GM19239 (cell line): ENCODE measurements around the gene ABCA13.

ENCODE experiments used
- DNase-seq: peaks from one replicate; pipeline ENCODE4 v3.0.0; 2011; ENCODE audit warnings: low spot score; ENCODE audit not compliant: insufficient read length
- FAIRE-seq: peaks from 2 replicates; lab custom pipeline; 2011; peaks lifted over from hg19 to GRCh38; lab: Jason Lieb, UNC

Gene ABCA13

DNA sequence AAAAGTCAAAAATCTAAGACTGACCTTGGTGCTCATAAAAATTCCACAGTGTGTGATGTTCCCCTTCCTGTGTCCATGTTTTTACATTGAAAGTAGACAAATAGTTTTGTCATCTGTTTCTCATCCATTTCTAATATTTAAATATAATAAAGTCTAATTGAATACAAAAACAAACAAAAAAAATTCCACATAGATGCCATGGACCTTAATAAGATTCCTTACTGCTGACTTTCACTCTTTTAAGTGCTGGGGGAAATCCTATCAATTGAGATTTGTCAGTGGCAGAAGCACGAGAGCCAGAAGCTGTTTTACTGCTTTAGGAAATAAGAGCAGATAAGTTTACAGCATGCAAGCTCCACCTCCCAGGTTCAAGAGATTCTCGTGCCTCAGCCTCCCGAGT, 310.0 kb downstream of the ABCA13 start:
- FAIRE-seq, result no peak

DNA sequence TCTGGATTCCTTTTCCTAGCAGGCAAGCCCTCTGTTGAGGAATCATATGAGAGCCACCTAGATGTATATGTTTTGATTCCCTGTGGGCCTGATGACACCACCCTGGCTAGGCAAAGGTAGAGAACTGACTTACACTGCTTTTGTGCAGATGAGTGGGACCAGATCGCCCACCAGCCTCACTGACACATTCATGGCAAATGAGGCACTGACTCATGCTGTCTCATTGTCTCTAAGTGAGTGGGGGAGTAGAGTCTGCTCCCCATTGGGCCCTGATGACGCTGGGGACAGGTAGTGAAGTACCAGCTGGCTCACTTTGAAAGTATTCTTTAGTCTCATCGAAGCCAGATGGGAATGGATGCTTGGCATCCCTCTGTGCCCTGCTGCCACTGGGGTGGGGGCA, 326.3 kb downstream of the ABCA13 start:
- no peak for DNase-seq
- no peak for FAIRE-seq

More for the DNA sequence above, 310.0 kb downstream of the ABCA13 start:
- no peak for DNase-seq

DNA sequence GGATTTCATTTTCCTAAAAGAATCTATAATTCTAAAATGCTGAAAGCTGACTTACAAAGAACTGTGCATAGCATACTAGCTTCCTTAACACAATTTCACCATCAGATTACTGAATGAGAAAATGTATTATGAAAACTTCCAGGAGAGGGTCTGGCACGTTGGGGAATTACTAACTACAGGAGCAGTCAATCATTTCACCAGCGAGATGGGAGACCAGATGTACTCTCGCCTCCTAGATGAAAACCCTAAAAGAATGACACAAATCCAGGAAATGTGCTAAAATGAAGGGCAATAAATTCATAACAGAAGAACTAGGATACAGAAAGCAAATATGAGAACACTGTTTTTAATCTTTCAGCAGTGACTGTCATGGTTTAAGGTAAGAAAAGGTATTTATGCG, 330.8 kb downstream of the ABCA13 start:
- FAIRE-seq (no peak), DNase-seq (no peak)

DNA sequence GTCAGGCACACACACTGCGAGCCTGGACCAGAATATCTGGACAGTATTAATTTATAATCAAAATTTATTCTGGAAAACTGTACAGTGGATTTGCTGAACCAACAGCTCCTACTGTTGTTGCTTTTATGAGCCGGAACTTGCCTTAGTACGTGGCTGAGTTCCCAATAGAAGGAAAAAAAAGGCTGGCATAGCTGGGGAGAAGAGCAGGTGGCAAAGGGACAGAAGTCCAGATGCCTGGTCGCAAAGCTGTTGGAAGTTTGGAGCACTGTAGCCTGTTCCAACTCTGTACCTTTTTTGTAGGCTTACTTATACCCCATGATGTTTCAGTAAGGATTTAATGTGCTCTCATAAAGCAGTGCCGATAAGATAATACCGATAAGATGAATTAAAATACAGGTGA, 333.8 kb downstream of the ABCA13 start:
- FAIRE-seq, result no peak
- no peak for DNase-seq

DNA sequence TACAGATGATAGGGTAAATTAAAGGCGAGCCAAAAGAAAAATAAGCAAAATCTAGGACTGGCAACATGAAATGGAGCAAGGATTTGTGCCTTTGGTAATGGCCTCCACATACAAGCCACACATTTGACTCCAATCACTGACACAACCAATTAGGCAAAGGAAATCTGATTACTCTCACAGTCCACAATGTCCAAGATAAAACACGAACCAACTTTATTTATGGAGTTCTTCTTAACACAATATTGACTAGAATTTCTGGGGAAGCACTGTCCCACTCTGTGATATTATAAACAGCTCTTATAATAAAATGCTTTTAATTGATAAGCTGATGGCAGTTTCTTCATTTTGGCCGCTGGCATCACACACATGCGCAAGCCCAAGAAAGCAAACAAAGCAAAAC, 334.2 kb downstream of the ABCA13 start:
- DNase-seq, result no peak
- FAIRE-seq, result no peak

DNA sequence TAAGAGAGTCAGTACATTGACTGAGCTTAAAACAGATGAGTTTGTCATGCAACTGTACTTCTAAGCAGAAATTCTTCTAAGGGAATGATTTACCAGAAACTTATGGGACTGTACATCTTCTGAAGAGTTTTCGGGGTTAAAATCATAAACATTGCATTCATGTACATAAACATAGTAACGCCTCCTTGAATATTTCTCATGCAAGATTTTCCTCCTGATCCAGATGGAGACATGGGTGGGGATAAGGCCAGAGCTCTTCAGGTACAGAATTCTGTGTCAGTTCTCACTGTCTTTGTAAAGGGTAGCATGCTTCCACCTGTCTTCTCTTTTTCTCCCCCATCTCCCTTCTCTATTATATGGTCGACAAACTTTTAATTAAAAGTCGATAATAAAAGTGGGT, 335.3 kb downstream of the ABCA13 start:
- DNase-seq, result no peak
- FAIRE-seq, result no peak

DNA sequence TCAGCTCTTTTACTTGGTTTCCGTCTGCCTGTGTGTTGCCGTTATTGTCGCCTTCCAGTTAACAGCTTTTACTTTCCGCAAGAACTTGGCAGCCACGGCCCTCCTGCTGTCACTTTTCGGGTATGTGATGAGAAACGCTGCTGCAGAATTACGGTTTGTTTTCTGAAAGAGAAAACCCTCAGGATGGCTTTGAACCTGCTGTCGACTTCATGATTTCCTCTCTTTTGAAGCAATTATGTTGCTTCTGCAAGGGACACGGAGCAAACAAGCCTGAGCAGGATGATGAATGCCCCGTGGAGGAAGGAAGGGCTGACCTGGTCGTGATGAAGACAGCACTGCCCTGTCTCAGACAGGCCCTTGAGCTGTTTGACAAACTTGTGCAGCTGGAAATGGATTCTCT, 339.8 kb downstream of the ABCA13 start:
- DNase-seq (no peak), FAIRE-seq (no peak)

DNA sequence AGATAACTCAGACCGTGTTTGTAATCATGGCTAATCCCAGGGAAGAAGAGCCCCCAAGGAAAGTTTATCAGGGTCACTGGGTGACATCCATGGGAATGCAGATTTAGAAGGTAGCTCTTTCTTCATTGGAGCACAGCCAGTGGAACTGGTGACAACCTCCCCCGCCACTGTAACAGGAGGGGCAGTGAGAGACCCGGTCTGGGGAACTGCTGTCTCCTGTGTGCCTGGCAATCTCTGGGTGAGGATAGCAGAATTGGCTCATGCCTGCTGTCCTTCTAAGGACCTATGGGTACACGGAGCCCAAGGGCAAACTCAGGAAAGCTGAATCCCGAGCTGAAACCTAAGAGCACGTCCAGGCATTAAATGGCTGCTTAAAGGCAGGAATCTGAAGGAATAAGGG, 341.6 kb downstream of the ABCA13 start:
- FAIRE-seq, result no peak
- no peak for DNase-seq

DNA sequence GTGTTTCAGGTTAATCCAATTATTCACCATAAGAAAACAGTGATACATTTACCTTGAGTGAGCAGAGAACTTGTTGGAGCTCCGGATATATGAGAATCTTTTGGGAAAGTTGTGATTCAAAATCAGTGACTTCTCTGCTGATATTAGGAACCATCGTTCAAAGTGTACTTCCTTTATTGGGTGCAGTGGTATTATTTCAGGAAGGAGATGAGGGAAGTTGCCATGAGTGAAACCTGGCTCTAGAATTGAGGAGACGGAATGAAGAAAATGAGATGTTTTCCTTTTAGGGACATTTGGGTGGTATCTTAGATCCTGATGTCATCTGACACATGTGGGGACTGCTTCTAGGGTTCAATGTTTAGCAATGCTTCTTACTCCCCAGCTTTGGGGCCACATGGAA, 343.9 kb downstream of the ABCA13 start:
- no peak for DNase-seq
- FAIRE-seq, result no peak

DNA sequence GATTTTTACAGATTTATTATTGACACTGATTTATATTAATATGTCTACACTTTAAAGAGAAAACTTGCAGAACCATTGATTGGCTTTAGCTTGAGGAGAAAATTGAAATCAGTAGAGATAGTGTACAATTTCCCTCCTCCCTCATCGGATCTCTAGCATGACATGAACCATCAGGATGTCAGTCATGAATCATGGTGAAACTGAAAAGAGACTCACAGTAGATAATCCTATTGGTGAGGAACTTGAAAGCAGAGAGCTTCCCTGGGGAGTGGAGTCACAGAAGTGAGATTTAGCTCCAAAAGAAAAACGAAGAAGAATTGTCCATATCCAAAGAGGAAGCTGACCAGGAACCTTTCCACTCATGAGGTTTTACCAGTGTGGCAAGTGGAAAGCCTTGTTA, 346.8 kb downstream of the ABCA13 start:
- no peak for DNase-seq
- FAIRE-seq, result no peak

DNA sequence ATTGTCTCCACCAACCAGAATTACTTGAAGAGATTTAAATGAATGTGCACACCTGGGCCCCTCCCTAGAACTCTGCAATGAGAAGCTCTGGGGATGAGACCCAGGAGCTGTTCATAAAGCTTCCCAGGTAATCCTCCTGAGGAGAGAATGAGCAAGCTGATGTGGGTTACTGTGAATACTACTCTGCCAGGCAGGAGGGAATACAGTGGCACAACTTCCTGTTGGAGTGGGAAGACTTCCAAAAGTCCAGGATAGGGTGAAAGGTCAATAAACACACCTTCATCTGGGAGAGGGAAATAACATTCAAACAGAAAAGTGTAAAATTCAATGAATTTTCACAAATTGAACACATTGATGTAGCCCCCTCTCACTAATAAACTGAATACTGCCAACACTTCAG, 351.4 kb downstream of the ABCA13 start:
- DNase-seq (no peak), FAIRE-seq (no peak)

DNA sequence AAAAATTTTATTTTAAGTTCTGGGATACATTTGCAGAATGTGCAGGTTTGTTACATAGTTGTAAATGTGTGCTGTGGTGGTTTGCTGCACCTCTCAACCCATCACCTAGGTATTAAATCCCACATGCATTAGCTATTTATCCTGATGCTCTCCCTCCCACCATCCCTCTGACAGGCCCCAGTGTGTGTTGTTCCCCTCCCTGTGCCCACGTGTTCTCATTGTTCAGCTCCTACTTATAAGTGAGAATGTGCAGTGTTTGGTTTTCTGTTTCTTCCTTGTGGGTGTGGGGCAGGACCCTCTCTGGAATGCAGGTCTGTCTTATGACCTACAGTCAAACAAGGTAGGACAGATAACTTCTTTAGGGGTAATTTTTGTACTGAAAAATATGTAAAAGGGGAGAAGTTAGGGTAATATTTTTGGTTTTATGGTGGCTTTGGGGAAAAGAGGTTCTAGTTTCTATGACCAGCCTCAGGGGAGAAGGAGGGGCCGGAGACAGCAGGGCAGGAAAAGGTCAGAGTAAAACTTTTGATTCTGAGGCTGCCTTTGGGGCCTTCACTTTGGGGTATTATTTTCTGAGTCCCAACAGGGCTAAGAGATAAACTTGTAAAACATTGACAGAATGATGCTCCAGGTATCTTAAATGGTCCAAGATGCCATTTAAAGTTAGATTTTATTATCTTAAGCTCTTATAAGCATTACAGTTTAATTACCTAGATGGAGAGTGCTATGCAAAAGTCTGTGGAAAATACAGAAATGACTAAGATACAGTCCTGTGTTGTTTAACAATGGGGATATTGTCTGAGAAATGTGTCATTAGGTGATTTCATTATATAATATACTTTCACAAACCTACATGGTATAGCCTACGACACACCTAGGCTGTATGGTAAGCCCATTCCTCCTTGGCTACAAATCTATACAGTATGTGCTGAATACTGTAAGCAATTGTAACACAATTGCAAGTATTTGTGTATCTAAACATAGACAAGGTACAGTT, 354.8 kb downstream of the ABCA13 start:
- DNase-seq (no peak), FAIRE-seq (no peak)

DNA sequence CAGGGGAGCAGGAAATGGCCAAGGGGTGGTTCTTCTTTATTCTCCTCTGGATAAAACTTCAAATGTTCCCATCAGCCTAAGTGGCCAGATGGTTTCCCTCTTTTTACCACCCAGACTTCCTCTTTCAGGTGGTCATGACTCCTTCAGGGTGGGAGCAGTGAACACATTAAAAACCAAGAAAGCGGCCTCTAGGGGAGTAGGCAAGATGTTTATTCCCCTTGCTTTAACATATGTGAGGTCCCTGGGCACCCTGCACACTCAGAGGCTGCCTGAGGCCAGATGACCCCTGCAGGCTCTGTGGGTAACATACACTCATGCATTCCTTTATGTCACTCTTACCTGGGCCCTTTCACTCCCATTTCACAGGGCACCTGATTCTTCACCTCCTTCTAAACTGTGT, 357.4 kb downstream of the ABCA13 start:
- FAIRE-seq (no peak), DNase-seq (no peak)

DNA sequence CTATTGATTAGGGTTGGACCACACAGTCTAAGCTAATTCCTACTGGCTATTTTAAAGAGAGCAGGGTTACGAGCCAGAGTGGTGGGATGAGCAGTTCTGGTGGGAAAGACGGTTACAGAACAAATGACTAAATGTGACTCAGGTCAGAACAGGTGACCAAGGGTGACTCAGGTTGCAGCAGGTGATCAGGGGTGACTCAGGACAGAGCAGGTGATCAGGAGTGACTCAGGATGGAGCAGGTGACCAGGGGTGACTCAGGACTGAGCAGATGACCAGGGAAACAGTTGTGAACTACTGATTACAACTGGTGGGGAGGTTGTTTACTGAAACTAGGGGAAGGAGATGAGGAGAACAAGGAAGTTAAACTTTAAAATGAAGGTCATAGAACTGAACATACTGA, 366.3 kb downstream of the ABCA13 start:
- FAIRE-seq (no peak), DNase-seq (no peak)

DNA sequence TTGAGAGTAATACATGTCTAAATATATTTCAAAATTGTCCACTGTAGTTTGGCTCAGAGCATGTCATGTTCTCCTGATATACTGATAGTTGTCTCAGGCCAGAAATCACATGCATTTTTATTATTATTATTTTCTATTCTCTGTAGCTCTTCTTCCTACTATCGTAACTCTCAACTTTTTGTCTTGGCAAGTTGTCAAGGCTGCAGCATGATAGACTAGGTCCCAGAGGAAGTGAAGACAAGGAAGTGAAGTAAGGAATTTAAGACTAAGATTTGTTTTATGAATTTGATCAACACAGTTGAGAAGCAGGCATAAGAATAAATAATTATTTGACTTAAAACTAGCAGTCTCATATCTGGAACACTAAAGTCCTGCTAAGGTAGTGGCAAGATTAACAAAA, 369.5 kb downstream of the ABCA13 start:
- FAIRE-seq (no peak), DNase-seq (no peak)

DNA sequence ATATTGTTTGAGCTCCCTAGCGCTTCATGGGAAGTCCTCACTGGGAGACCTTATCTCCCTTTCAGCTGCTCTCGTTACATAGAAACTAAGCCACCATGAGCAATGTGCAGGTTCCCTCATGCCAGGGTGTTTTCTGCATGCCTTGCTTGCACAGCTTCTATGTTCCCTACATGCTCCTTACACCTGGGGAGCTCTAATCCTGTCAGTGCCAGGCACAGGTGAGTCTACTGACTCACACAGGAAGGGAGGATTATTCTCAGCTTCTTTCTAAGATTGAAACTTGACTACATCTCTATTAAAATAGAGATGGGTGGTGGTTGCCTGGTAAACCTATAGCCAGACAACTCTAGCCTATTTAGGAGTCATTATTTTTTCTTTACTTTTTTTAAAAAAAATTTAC, 377.4 kb downstream of the ABCA13 start:
- FAIRE-seq, result no peak
- DNase-seq, result no peak

DNA sequence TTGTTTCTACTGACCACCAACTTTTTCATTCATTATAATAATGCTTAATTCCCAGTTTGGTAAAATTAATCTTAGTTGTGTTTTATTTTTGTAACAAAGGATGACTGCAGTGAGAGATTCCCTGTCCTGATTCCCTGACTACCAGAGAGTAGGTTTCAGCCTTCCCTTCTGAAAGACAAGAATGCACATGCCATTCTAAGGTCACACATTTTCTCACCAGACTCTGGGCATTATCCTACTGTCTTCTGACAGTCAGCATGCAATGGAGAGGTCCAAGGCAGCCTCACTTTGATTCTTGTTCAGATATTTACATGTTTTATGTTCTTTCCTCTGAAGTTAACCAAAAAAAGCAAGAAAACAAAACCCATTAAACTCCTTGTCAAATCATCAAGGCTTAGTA, 380.4 kb downstream of the ABCA13 start:
- DNase-seq, result no peak
- FAIRE-seq, result no peak

DNA sequence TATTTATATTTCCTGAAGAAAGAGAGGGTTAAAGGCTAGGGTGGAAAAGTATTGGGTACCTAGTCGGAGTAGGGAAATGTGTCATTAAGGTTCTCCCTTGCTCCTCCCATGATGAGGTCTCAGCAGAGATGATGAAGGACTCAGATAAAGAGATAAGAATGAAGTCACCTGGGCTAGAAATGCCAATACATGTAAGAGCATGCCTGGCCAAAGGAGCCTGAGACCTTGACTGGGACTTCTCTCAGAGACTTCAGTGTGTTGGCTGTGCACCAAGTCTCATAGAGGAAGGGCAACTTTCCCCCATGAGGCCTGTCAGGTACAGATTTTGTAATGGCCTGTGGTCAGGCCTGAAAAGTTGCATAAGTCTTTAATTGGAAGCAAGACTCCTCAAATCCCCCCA, 392.1 kb downstream of the ABCA13 start:
- FAIRE-seq (no peak), DNase-seq (no peak)

DNA sequence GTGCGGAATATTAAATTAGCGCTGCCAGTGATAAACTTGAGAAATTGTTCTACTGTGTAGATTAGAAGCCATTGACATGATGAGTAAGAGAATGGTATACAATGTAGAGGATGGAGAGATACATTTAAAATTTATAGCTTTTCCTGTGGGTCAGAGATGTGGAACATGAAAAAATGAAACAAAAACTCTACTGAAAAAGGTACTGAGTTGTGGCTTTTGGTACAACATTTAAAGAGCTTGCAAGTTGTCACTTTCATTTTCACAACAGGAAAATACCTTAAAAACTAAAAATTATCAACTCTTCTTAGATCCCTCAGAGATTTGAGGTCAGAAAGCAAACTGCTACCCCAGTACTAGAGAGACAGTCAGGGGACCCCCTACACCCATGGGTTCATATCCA, 404.3 kb downstream of the ABCA13 start:
- FAIRE-seq, result no peak

DNA sequence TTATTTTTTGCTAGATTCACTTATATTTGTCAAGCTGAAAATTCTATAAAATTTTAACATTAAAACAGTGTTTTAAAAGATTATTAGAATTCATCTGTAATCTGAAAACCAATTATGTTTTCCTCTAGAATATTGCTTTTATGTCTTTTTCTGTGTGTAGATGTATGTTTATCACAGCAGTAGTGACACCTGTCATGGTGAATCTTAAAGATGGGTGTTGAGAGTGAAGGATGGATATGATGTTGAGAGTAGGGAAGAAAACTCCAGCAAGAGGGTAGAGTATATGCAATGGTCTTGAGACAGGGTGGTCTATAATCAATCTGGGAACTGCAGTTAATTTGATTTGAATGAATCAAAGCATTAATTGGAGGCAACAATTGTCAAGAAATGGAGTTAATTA, 416.2 kb downstream of the ABCA13 start:
- DNase-seq (no peak), FAIRE-seq (no peak)

More for the DNA sequence above, 404.3 kb downstream of the ABCA13 start:
- no peak for DNase-seq

DNA sequence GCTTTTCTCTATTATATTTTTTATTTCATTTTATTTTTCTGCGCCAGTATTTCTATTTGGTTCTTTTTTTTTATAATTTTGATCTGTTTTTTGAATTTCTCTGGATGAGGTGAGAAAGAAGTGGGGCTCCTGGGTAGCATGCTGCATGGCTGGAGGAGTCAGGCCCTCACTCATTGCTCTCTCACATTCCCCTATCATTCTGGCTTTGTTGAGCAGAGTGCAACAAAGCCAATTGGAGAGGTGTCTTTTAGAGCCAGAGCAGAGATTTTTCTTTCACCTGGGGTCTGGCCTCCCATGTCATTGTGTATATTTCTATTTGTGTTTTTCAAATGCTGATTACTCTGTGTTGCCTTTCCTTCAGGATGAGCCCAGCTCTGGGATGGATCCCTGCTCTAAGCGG, 423.1 kb downstream of the ABCA13 start:
- no peak for FAIRE-seq
- no peak for DNase-seq

DNA sequence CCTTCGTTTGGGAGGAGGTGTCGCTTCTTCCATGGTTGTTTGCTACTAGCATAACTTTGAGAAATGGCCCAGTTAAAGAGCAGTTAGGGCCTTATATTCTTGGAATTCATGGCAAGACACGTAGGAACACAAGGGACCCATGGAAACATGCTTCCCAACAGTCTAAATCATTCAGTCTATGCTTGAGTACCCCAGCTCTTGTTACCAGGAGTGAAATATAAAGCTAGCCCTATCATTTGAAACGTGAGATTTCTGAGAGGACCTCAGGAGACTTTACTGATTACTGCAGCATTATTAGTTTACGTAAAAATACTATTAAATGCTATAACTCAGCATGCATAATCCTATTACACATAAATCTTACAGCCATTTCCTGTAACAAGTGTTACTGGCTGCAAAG, 424.5 kb downstream of the ABCA13 start:
- FAIRE-seq (no peak), DNase-seq (no peak)
